ENCODE data around the gene ATP6V0A1. TPM values are rescaled to one million over a fixed set of nuclear protein-coding genes. Genes with fewer than 3 reads are reported as not detected.
"Not testable (repeated sequence)": the region's sequence is repeated elsewhere in the genome, so short reads cannot be mapped to it uniquely, and the experiment has no call there.

The ATP6V0A1 gene
- polyA plus RNA-seq (ENCODE audit: insufficient read length) = 27.6 TPM

DNA sequence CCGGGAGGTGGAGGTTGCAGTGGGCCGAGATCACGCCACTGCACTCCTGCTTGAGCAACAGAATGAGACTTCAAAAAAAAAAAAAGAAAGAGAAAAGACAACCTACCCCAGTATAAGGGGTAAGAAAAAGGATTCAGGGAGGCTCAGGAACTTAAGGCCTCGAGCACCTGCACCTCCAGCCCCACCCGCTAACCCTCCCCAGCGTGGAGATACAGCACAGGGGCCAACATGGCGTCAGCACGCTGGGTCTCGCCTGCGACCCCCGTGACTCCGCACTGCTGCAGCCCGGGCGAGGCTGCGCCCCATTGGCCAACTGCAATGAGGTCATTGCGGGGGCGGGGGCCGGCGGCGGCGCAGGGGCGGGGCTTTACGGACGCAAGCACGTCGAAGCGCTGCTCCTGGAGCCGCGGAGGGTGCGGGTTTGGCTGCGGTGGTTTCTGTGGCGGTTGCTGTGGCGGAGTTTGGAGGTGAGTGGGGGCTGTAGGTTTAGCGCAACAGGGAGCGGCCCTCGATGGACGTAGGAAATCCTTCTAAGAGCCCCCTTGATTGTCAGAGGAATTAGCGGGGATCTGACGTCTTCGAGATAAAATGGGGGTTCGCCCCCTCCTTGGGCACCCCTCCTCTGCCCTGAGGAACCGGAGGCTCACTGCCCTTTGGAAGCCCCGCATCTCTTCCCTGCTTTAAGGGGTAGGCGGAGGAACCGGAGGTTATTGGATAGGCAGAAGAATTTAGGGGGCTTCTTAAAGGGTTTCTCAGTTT lies at the start of gene ATP6V0A1:
Gene ATP6V0A1, plus strand, starts transcription at position 382 of the 759 bp plus-strand sequence. CDS start 2,017 bp downstream, outside the sequence.
- DNase-seq (ENCODE audit: low read depth) = peak; percentile 66

- DNase-seq (ENCODE audit: low read depth) = no peak
These were observed 49.0 kb upstream of the ATP6V0A1 start for GRCh38 chr17:42409523-42410318.

- no peak for DNase-seq (ENCODE audit: low read depth)
These were observed 48.4 kb upstream of the ATP6V0A1 start for GRCh38 chr17:42410319-42410685.

GRCh38 chr17:42411361-42411760 lies 47.3 kb upstream of the ATP6V0A1 start:
- DNase-seq (ENCODE audit: low read depth) = no peak

GRCh38 chr17:42411905-42412679 lies 46.6 kb upstream of the ATP6V0A1 start:
- DNase-seq (ENCODE audit: low read depth) = no peak

DNA sequence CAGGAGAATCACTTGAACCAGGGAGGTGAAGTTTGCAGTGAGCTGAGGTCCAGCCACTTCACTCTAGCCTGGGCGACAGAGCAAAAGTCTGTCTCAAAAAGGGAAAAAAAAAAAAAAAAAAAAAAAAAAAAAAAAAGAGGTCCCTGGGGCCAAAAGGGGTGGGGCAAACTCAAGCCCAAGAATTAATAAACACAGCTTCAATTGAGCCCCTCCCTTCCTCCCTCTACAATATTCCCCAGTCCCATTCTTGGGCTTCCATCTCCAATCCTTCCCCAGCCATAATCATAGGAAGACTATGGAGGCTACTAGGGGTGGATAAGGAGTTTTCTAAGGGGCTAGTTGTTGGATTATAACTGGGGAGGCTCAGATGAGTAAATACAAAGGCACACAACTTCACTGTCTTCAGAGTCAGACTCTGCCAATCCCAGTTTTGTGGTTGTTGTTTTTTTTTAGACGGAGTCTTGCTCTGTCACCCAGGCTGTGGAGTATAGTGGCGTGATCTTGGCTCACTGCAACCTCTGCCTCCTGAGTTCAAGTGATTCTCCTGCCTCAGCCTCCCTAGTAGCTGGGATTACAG lies 45.1 kb upstream of the ATP6V0A1 start:
- DNase-seq (ENCODE audit: low read depth) = no peak

DNA sequence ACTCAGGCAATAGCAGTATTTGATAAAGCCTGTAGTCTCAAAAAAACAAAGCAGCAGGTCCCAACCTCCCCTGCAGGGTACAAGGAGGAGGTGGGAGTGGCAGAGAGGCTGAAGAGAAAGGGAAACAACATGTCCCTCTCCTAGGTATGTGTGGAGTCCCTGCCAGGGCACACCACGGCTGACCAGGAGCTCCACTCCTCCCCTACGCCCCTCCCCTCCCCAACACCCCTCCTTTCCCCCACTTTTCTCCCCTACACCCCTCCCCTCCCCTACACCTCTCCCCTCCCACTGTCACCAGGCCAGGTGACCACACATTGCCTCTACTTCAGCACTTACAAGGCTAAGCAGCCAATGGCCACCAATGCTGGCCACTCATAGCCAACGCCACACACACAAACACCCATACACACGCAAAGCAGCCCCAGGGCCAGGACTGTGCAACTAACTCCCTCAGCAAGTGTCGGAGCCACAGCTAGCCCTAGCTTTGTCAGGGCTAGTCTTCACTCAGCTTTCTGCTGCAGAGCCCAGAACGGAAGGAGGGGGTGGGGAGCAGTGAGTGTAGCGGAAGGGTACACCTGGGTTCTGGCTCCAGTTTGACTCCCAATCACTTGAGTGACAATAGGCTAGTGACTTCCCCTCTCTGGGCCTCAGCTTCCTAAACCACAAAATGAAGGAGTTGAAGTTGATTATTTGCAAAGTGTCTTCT lies 43.8 kb upstream of the ATP6V0A1 start:
- DNase-seq (ENCODE audit: low read depth) = no peak

GRCh38 chr17:42417981-42418380 lies 40.7 kb upstream of the ATP6V0A1 start:
- DNase-seq (ENCODE audit: low read depth) = not testable (repeated sequence)

DNA sequence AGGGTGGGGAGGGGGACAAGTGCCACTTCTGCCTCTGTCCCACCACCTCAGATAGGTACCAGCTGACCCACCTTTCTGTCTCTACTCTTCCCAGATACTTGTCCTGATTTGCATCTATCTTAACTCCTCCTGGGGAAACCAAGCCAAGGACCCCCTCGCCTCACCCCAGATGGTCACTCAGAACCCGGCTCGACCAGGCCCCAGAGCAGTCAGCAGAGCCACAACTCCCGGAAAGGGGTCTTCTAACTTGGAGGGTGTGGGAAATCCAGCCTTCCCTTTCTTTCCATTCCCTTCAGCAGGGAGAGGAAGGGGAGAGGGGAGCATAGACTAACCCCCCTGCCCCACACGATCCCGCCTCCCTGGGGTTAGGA lies 37.6 kb upstream of the ATP6V0A1 start:
- no peak for DNase-seq (ENCODE audit: low read depth)

DNA sequence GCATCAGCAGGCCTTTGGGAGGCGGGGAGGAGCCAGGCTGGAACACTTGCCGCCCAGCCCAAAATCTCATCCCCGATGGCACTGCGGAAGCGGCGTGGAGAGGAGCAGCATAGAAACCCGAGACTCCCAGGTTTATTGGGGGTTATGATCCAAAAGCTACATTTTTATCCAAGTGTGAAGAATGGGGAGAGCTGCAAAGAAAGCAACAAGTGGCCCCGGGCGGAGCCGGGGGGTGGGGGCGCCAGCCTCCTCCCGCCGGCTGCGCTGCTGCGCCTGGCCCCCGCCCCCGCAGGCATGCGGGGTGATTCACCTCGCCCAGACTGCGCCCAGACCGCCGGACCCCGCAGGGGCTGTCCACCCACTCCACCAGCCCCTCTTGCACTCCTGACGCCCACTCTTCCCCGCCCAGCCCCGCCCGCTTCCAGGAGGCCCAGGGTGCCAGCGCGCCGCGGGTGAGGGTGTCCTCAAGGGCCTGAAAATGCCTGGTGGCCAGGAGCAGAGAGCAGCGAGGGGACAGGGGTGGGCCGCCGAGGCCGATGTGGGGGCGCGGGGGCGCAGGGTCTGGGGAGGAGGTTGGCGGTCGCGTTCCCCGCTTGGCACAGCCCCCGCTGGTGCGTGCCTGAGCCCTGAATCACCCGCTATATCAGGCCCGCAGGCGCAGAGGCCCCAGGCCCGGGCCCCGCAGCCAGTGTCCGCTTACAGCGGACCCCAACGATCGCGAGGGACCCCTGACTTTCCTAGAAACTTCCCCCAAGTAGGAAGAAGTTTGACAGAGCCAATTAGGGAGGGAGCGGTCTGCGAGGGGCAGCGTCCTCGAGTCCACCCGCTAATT lies 37.0 kb upstream of the ATP6V0A1 start:
- no peak for DNase-seq (ENCODE audit: low read depth)

DNA sequence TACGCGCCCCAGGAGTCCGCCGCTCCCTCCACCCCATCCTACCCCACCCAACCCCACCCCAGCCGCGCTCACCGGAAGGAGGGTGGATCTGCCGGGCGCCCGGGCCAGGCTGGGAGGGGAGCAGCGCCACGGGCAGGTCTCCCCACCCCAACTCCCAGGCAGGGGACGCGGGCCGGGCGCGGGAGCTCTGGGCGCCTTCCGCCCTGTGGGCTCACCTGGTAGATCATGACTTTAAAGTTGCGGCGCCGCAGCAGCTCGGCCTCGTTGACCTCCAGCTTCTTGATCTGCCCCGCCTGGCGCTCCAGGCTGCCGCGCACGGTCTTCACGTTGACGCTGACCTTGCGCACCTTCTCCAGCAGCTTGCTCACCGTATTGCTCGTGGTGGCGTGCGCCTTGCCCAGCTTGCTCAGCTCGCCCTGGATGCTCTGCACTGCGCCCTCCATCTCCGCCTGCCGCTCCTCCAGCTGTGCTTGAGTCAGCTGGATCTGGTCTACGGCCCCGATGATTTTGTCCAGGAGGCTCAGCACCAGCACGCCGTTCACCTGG lies 36.2 kb upstream of the ATP6V0A1 start:
- no peak for DNase-seq (ENCODE audit: low read depth)

- peak; percentile 87 for DNase-seq (ENCODE audit: low read depth)
These were observed 35.5 kb upstream of the ATP6V0A1 start, which contains the start of gene CAVIN1 for GRCh38 chr17:42422958-42423712. Gene CAVIN1, minus strand, starts transcription at chr17:42423256. Its CDS starts 159 bp downstream, at chr17:42423097.

DNA sequence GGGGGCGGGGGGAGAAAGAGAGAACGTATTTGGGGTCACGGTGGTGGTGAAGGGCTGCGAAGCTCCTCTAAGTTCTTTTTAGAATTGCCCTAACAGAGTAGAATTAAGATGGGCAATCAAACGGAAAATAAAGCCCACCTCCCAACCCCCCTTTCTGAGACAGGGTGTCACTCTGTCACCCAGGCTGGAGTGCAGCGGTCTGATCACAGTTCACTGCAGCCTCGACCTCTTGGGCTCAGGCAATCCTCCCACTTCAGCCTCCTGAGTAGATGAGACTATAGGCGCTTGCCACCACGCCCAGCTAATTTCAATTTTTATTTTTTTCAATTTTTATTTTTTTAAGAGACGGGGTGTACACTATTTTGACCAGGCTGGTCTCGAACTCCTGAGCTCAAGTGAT lies 34.9 kb upstream of the ATP6V0A1 start:
- DNase-seq (ENCODE audit: low read depth) = no peak

GRCh38 chr17:42424991-42425610 lies 33.6 kb upstream of the ATP6V0A1 start:
- no peak for DNase-seq (ENCODE audit: low read depth)

GRCh38 chr17:42428141-42428944 lies 30.3 kb upstream of the ATP6V0A1 start:
- no peak for DNase-seq (ENCODE audit: low read depth)

- DNase-seq (ENCODE audit: low read depth) = no peak
These were observed 28.8 kb upstream of the ATP6V0A1 start for GRCh38 chr17:42429726-42430447.

- no peak for DNase-seq (ENCODE audit: low read depth)
These were observed 26.9 kb upstream of the ATP6V0A1 start for GRCh38 chr17:42431758-42432161.

All from forelimb muscle (tissue), 1 donor.